Natural killer cell (primary cell): ENCODE measurements around the gene CD83. TPM values are rescaled to one million over a fixed set of nuclear protein-coding genes. Genes with fewer than 3 reads are reported as not detected.

Source experiments
- ATAC-seq, 3 donors: fragments of 150-1000 bp in 2 of 3; fragments of 200-7000 bp in 1 of 3; cut with Tn5 transposase; 1 replicate in 1 of 3; 2 replicates in 2 of 3; pipeline ENCODE4 v1.10.0; 2021; ENCODE audit warnings: mild to moderate bottlenecking in 2 of 3, moderate library complexity in 2 of 3
- DNase-seq, 2 donors: peaks; one replicate each; pipeline versions ENCODE4 v3.0.0 to v3.0.0-alpha.2; 2013 to 2021; ENCODE audit warnings: mixed read lengths in 1 of 2
- H3K27ac ChIP-seq: one replicate; pipeline ENCODE4 v1.5.1; 2013; ENCODE audit warnings: mild to moderate bottlenecking, low read length
- H3K27me3 ChIP-seq: one replicate; pipeline ENCODE4 v1.6.1; 2013; ENCODE audit warnings: low read length; ENCODE audit not compliant: control insufficient read depth, insufficient read depth
- H3K36me3 ChIP-seq: one replicate; pipeline ENCODE4 v1.6.1; 2013; ENCODE audit warnings: low read length; ENCODE audit not compliant: control insufficient read depth, insufficient read depth
- H3K4me1 ChIP-seq: one replicate; pipeline ENCODE4 v1.6.1; 2013; ENCODE audit warnings: low read length; ENCODE audit not compliant: control insufficient read depth, insufficient read depth
- H3K4me3 ChIP-seq: one replicate; pipeline ENCODE4 v1.5.1; 2013; ENCODE audit warnings: low read length
- H3K9me3 ChIP-seq: one replicate; pipeline ENCODE4 v1.6.1; 2013; ENCODE audit warnings: low read length; ENCODE audit not compliant: control insufficient read depth, insufficient read depth
- H3K27ac Mint-ChIP-seq, 2 donors: one replicate each; pipeline ENCODE4 v1.8.0; 2022; ENCODE audit warnings: mild to moderate bottlenecking in 2 of 2, mixed read lengths in 2 of 2, moderate library complexity in 1 of 2
- H3K27me3 Mint-ChIP-seq, 2 donors: one replicate each; pipeline ENCODE4 v1.8.0; 2022; ENCODE audit warnings: low read depth in 2 of 2, mixed read lengths in 2 of 2
- H3K36me3 Mint-ChIP-seq: one replicate; pipeline ENCODE4 v1.8.0; 2022; ENCODE audit warnings: mixed read lengths
- H3K4me1 Mint-ChIP-seq, 2 donors: one replicate each; pipeline ENCODE4 v1.8.0; 2022; ENCODE audit warnings: mixed read lengths in 2 of 2
- H3K4me3 Mint-ChIP-seq: one replicate; pipeline ENCODE4 v1.8.0; 2022; ENCODE audit warnings: mild to moderate bottlenecking, moderate library complexity, mixed read lengths
- H3K9me3 Mint-ChIP-seq, 2 donors: one replicate each; pipeline ENCODE4 v1.8.0; 2022; ENCODE audit warnings: mixed read lengths in 2 of 2
- WGBS: methylation state at CpG from one replicate; pipeline ENCODE4 v1.1.7; 2013; ENCODE audit warnings: missing lambda C conversion rate; ENCODE audit not compliant: insufficient coverage; 5-methylcytosine and 5-hydroxymethylcytosine counted together
- intact Hi-C: fragments of 100-400 bp; cut with micrococcal nuclease; formaldehyde crosslinking; loops from one replicate; pipeline ENCODE4 v1.14.2; 2022
- total RNA-seq, 4 donors: library from RNA; stranded (reverse); fragments of 120-200 nt in 1 of 4; gene quantifications; one replicate each; pipeline versions ENCODE4 v1.2.3 to v1.2.4, GENCODE V29; 2013 to 2022
- TF ChIP-seq, protein P1 (sequence below): fragments of 200-600 bp; IDR thresholded peaks from one replicate; pipeline ENCODE4 v1.8.0; 2022; ENCODE audit warnings: antibody characterized with exemption

The CD83 gene
- total RNA-seq, 3 donors from 2014 or later (not counting 1 experiment from before 2014, with no cell fraction given) = 54.8 to 110 (median 64.3) TPM

DNA sequence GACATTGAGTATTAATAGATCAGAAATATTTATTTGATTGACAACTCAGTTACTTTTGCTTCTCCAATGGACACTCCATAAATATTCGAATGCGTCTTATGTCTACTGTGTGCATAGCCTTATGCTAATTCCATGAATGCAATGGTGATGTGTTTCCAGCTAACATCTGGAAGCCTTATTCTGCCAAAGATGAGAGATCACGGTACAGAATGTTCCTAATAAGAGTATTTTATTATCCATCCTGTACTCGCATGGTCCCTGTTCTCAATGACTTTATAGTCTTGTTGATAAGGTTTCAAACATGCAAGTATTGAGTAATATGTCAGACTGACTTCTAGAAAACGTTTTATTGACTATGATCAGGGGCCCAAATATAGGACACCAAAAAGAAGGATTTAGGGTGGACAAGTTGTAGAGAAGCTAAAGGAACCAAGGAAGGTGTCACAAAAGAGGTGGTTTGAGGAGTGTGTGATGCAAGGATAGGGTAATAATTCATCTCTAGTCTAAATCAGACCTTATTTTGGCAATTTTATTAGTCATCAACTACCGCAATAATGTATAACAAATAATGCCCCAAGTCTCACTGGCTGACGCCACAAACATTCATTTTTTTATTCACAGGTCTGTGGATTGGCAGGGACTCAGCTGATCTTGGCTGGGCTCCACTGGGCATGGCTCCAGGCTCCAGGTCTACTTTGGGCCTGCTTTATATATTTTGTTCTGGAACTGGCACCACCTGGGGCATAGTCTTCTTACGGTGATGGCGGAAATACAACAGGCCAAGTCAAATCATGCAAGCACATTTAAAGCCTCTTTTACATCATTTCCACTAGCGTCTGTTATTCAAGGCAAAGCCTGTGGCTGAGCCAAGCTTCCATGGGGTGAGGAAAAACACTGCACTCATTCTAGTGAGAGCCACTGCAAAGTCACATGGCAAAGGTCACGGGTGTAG, 24.5 kb upstream of the CD83 start:
- peaks cover 30% of the 10 kb centered on the region for H3K4me1 ChIP-seq
- H3K27me3 Mint-ChIP-seq = peaks cover 7 to 14% of the 10 kb centered on the region in 2 donors
- intact Hi-C loops = no loop called here
- no peak overlapping the region for H3K27ac Mint-ChIP-seq
- H3K4me3 Mint-ChIP-seq = no peak overlapping the region
- H3K4me1 Mint-ChIP-seq = no peaks in the 10 kb centered on the region
- H3K36me3 ChIP-seq = no peaks in the 10 kb centered on the region
- H3K4me3 ChIP-seq = no peak overlapping the region
- no peaks in the 10 kb centered on the region for H3K27me3 ChIP-seq
- peak overlapping the region; percentile 77 for H3K27ac ChIP-seq
- no peaks in the 10 kb centered on the region for H3K36me3 Mint-ChIP-seq
- H3K9me3 Mint-ChIP-seq = no peaks in the 10 kb centered on the region
- WGBS = 85% methylated on average over 11 of the region's 11 CpGs
- H3K9me3 ChIP-seq = no peaks in the 10 kb centered on the region
- ATAC-seq = no peak
- no peak for DNase-seq
- TF ChIP-seq, protein P1, sequence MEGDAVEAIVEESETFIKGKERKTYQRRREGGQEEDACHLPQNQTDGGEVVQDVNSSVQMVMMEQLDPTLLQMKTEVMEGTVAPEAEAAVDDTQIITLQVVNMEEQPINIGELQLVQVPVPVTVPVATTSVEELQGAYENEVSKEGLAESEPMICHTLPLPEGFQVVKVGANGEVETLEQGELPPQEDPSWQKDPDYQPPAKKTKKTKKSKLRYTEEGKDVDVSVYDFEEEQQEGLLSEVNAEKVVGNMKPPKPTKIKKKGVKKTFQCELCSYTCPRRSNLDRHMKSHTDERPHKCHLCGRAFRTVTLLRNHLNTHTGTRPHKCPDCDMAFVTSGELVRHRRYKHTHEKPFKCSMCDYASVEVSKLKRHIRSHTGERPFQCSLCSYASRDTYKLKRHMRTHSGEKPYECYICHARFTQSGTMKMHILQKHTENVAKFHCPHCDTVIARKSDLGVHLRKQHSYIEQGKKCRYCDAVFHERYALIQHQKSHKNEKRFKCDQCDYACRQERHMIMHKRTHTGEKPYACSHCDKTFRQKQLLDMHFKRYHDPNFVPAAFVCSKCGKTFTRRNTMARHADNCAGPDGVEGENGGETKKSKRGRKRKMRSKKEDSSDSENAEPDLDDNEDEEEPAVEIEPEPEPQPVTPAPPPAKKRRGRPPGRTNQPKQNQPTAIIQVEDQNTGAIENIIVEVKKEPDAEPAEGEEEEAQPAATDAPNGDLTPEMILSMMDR = no peak

DNA sequence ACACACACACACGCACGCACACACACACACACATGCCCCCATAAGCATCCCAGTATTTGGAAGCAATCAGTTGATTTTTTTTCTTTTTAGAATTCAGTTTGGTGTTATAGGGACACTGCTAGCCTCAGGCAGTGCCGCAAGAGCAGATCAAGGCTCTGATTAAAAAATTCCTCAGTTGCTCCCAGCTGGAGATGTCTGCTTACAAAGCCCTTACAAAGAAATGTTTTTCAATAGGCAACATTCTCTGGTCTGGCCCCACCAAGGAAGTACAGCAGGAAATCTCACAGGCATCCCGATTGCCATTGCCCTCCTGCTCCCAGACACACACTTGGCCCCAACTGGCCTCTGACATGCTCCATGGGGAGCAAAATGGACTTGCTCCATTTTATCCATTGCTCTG, 22.9 kb upstream of the CD83 start:
- no peaks in the 10 kb centered on the region for H3K9me3 Mint-ChIP-seq
- peaks cover 30% of the 10 kb centered on the region for H3K4me1 ChIP-seq
- intact Hi-C loops = no loop called here
- H3K4me1 Mint-ChIP-seq = no peaks in the 10 kb centered on the region
- peak overlapping the region; percentile 77 for H3K27ac ChIP-seq
- ATAC-seq (no peak), DNase-seq (no peak)
- H3K27ac Mint-ChIP-seq = no peak overlapping the region
- H3K4me3 ChIP-seq = no peak overlapping the region
- WGBS = 89% methylated on average over 4 of the region's 4 CpGs
- no peaks in the 10 kb centered on the region for H3K36me3 Mint-ChIP-seq
- TF ChIP-seq, protein P1 = no peak
- H3K4me3 Mint-ChIP-seq = no peak overlapping the region
- H3K9me3 ChIP-seq = no peaks in the 10 kb centered on the region
- no peaks in the 10 kb centered on the region for H3K27me3 ChIP-seq
- H3K36me3 ChIP-seq = no peaks in the 10 kb centered on the region
- peaks cover 2 to 6% of the 10 kb centered on the region in 2 donors for H3K27me3 Mint-ChIP-seq

DNA sequence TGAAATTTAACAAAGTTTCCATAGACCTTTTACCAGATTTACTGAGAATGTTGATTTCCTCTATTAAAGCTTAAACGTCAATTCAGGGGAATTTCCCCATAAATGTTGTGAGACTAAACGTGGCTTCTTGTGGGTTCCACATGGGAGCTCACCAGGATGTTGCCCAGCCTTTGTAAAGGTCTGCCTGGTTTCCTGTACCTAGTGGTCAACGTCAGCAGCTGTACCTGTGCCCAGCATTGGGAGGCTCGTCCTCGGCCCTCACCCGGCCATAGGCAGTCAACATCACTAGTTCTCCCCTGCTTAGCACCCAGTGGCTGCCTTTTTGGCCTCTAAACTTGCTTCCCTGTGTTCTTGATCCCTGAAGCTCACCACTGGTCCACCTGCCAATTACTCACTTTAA, 22.1 kb upstream of the CD83 start:
- intact Hi-C loops = no loop called here
- DNase-seq (peak in 1 of 2 donors; percentile 46), ATAC-seq (peak; percentile 48 to 75 (median 57))
- Histone ChIP-seq H3K4me1 (peaks cover 30% of the 10 kb centered on the region), H3K9me3 (no peaks in the 10 kb centered on the region), H3K36me3 (no peaks in the 10 kb centered on the region), H3K27me3 (no peaks in the 10 kb centered on the region), H3K4me3 (no peak overlapping the region), H3K27ac (peak overlapping the region; percentile 77)
- Mint-ChIP-seq H3K36me3 (no peaks in the 10 kb centered on the region), H3K27me3 (peaks cover 0 to 1% of the 10 kb centered on the region in 2 donors), H3K27ac (no peak overlapping the region), H3K9me3 (no peaks in the 10 kb centered on the region), H3K4me3 (no peak overlapping the region), H3K4me1 (no peaks in the 10 kb centered on the region)
- 31% methylated on average over 6 of the region's 6 CpGs for WGBS
- TF ChIP-seq, protein P1 = no peak
